HL-60 (cell line): ENCODE data around the gene ZFR2.

Experiments
- DNase-seq, 2 experiments: peaks; one replicate each; pipeline ENCODE4 v3.0.0-alpha.2; 2010 to 2020; ENCODE audit warnings: low read depth in 1 of 2, low spot score in 1 of 2
- H3K27ac ChIP-seq: fragments of 250-450 bp; sonication (Bioruptor Pico); replicated peaks from 2 replicates; pipeline ENCODE4 v1.5.1; 2020; ENCODE audit warnings: mild to moderate bottlenecking, moderate library complexity
- H3K27me3 ChIP-seq: fragments of 250-450 bp; sonication (Bioruptor Pico); 2 replicates; pipeline ENCODE4 v1.5.1; 2021; ENCODE audit warnings: mild to moderate bottlenecking, moderate library complexity; ENCODE audit not compliant: insufficient read depth, poor library complexity, severe bottlenecking
- H3K4me3 ChIP-seq: replicated peaks from 2 replicates; pipeline ENCODE4 v1.5.1; 2011; ENCODE audit warnings: mild to moderate bottlenecking, control low read depth, low read length; ENCODE audit not compliant: insufficient read depth
- CTCF ChIP-seq: IDR thresholded peaks from one replicate; pipeline ENCODE4 v1.5.1; 2011; ENCODE audit warnings: low read length, control low read depth, inconsistent platforms; ENCODE audit not compliant: insufficient read depth
- GABPA ChIP-seq: IDR thresholded peaks from 2 replicates; pipeline ENCODE4 v1.6.1; 2012; ENCODE audit warnings: low read depth
- POLR2AphosphoS5 ChIP-seq: IDR thresholded peaks from 2 replicates; pipeline ENCODE4 v1.6.1; 2012; ENCODE audit warnings: low read depth
- REST ChIP-seq: IDR thresholded peaks from 2 replicates; pipeline ENCODE4 v1.6.1; 2012; ENCODE audit warnings: low read depth; ENCODE audit not compliant: insufficient replicate concordance
- SPI1 ChIP-seq: IDR thresholded peaks from 2 replicates; pipeline ENCODE4 v1.6.1; 2012; ENCODE audit warnings: low read depth, mild to moderate bottlenecking, borderline replicate concordance

ZFR2 gene

GRCh38 chr19:3782330-3782729, 86.5 kb downstream of the ZFR2 start:
- H3K27me3 ChIP-seq: no peaks in the 10 kb centered on the region
- no peak overlapping the region for H3K4me3 ChIP-seq
- TF ChIP-seq GABPA: no peak
- no peak for TF ChIP-seq SPI1
- TF ChIP-seq REST: no peak
- TF ChIP-seq CTCF: no peak
- DNase-seq: no peak
- H3K27ac ChIP-seq: no peak overlapping the region

- no peak for DNase-seq
- H3K4me3 ChIP-seq: no peak overlapping the region
Measured at GRCh38 chr19:3781603-3782002, 87.2 kb downstream of the ZFR2 start.

GRCh38 chr19:3780786-3781304, 88.0 kb downstream of the ZFR2 start:
- H3K4me3 ChIP-seq: no peak overlapping the region
- TF ChIP-seq SPI1 (no peak), GABPA (no peak), POLR2AphosphoS5 (no peak), REST (no peak), CTCF (no peak)
- no peak for DNase-seq
- H3K27ac ChIP-seq: no peak overlapping the region
- no peaks in the 10 kb centered on the region for H3K27me3 ChIP-seq

More at GRCh38 chr19:3781603-3782002, 87.2 kb downstream of the ZFR2 start:
- no peaks in the 10 kb centered on the region for H3K27me3 ChIP-seq
- TF ChIP-seq POLR2AphosphoS5: 0 out of 2 replicates have a peak, but pooled peaks have one; percentile 12
- no peak for TF ChIP-seq SPI1
- H3K27ac ChIP-seq: no peak overlapping the region

GRCh38 chr19:3778899-3779723, 89.7 kb downstream of the ZFR2 start:
- Histone ChIP-seq H3K4me3 (no peak overlapping the region), H3K27ac (no peak overlapping the region), H3K27me3 (no peaks in the 10 kb centered on the region)
- TF ChIP-seq CTCF (no peak), POLR2AphosphoS5 (0 out of 2 replicates have a peak, but pooled peaks have one; percentile 11)
- no peak for DNase-seq
